GM12878 (cell line): Measurements from ENCODE around the gene RPS6KA2. TPM values are rescaled to one million over a fixed set of nuclear protein-coding genes. Genes with fewer than 3 reads are reported as not detected.

Experiments used
- ATAC-seq: fragments of 200-7000 bp; cut with Tn5 transposase; 3 replicates; pipeline ENCODE4 v1.9.1; 2020; ENCODE audit warnings: mild to moderate bottlenecking, moderate library complexity
- BruUV-seq: library from RNA; stranded (reverse); fragments of 400-500 nt; replicated peaks from 2 replicates; lab custom pipeline; 2021; lab: Mats Ljungman, UMichigan
- CTCF ChIA-PET: fragments of 300-600 bp; sonication (Branson Sonifier 250); formaldehyde crosslinking; extraction: SDS; loops from one replicate; lab custom pipeline; 2021; ENCODE audit warnings: inconsistent platforms; lab: Yijun Ruan, JAX
- POLR2A ChIA-PET: fragments of 350-600 bp; formaldehyde crosslinking; extraction: SDS; loops from one replicate; lab custom pipeline; 2021; ENCODE audit warnings: inconsistent platforms; lab: Charles Lee
- RAD21 ChIA-PET: fragments of 300-600 bp; sonication (Branson Sonifier 250); formaldehyde crosslinking; loops from one replicate; lab custom pipeline; 2023; ENCODE audit warnings: antibody characterized with exemption; ENCODE audit not compliant: unreplicated experiment; lab: Charles Lee
- SMC1A ChIA-PET: fragments of 300-600 bp; sonication (Branson Sonifier 250); formaldehyde crosslinking; loops from one replicate; lab custom pipeline; 2023; ENCODE audit not compliant: unreplicated experiment, uncharacterized antibody; lab: Charles Lee
- DNase-seq: peaks from one replicate; pipeline ENCODE4 v3.0.0-alpha.2; 2011; ENCODE audit warnings: low read depth, low spot score
- FAIRE-seq: peaks from 3 replicates; lab custom pipeline; 2011; peaks lifted over from hg19 to GRCh38; lab: Jason Lieb, UNC
- H2AFZ ChIP-seq: 2 replicates; pipeline ENCODE4 v1.6.0; 2011; ENCODE audit warnings: low read depth, low read length, control low read depth; ENCODE audit not compliant: control insufficient read depth
- H3K27ac ChIP-seq: 2 replicates; pipeline ENCODE4 v1.5.1; 2011; ENCODE audit warnings: control low read depth; ENCODE audit not compliant: control insufficient read depth, insufficient read depth
- H3K27me3 ChIP-seq, 2 experiments: replicated peaks in 1 of 2; 2 replicates each; pipeline versions ENCODE4 v1.6.0 to v1.6.1; 2011; ENCODE audit warnings: low read length in 1 of 2; ENCODE audit not compliant: control insufficient read depth in 2 of 2, insufficient read depth in 2 of 2
- H3K36me3 ChIP-seq, 2 experiments: 2 replicates each; pipeline ENCODE4 v1.5.1; 2011; ENCODE audit warnings: low read length in 1 of 2; ENCODE audit not compliant: control insufficient read depth in 2 of 2, insufficient read depth in 2 of 2
- H3K4me1 ChIP-seq: 2 replicates; pipeline ENCODE4 v1.6.1; 2011; ENCODE audit warnings: mild to moderate bottlenecking, low read length, moderate library complexity, mixed read lengths; ENCODE audit not compliant: control insufficient read depth, insufficient read depth
- H3K4me2 ChIP-seq: 2 replicates; pipeline ENCODE4 v1.6.0; 2011; ENCODE audit warnings: control low read depth; ENCODE audit not compliant: control insufficient read depth, insufficient read depth
- H3K4me3 ChIP-seq: fragments of 200-600 bp; sonication (generic); 2 replicates; pipeline ENCODE4 v1.5.1; 2016
- H3K79me2 ChIP-seq: 2 replicates; pipeline ENCODE4 v1.6.0; 2011; ENCODE audit warnings: low read length; ENCODE audit not compliant: control insufficient read depth, insufficient read depth
- H3K9ac ChIP-seq: 2 replicates; pipeline ENCODE4 v1.8.0; 2011; ENCODE audit warnings: low read length, control low read depth, mixed read lengths; ENCODE audit not compliant: control insufficient read depth, insufficient read depth
- H3K9me3 ChIP-seq: replicated peaks from 3 replicates; pipeline ENCODE4 v1.5.1; 2011; ENCODE audit warnings: mild to moderate bottlenecking, low read length; ENCODE audit not compliant: control insufficient read depth, insufficient read depth
- H4K20me1 ChIP-seq: 2 replicates; pipeline ENCODE4 v1.6.0; 2011; ENCODE audit not compliant: control insufficient read depth, insufficient read depth
- ASH2L ChIP-seq: fragments of 300-600, 200-600 bp; sonication (generic); IDR thresholded peaks from 2 replicates; pipeline ENCODE4 v1.6.1; 2017; ENCODE audit warnings: low read depth, mild to moderate bottlenecking, borderline replicate concordance
- CHD4 ChIP-seq: fragments of 200-600 bp; sonication (generic); IDR thresholded peaks from 2 replicates; pipeline ENCODE4 v1.6.1; 2016; ENCODE audit warnings: mild to moderate bottlenecking
- JUNB ChIP-seq: IDR thresholded peaks from 2 replicates; pipeline ENCODE4 v1.6.1; 2016; ENCODE audit warnings: antibody characterized with exemption, mild to moderate bottlenecking
- NR2C1 ChIP-seq: fragments of 450-650 bp; IDR thresholded peaks from 2 replicates; pipeline ENCODE4 v1.6.1; 2017; ENCODE audit warnings: antibody characterized with exemption, mild to moderate bottlenecking, moderate library complexity
- PBX3 ChIP-seq: IDR thresholded peaks from 2 replicates; pipeline ENCODE4 v1.6.1; 2011; ENCODE audit warnings: mild to moderate bottlenecking, low read depth, low read length, moderate library complexity; ENCODE audit not compliant: insufficient replicate concordance
- SMARCA5 ChIP-seq: fragments of 450-650 bp; IDR thresholded peaks from 2 replicates; pipeline ENCODE4 v1.6.1; 2017; ENCODE audit warnings: mild to moderate bottlenecking
- SRF ChIP-seq, 2 experiments: IDR thresholded peaks; 2 replicates each; pipeline ENCODE4 v1.6.1; 2011; ENCODE audit warnings: low read depth in 2 of 2, low read length in 2 of 2, mild to moderate bottlenecking in 1 of 2, moderate library complexity in 1 of 2
- WGBS: methylation state at CpG from one replicate; pipeline ENCODE4 v1.1.6; 2016; ENCODE audit warnings: low lambda C conversion rate; ENCODE audit not compliant: insufficient replicate concordance, insufficient coverage; ENCODE audit errors: missing lambda C conversion rate; 5-methylcytosine and 5-hydroxymethylcytosine counted together
- in situ Hi-C: fragments of 300-500 bp; cut with MboI; formaldehyde crosslinking; loops from 9 replicates; pipeline ENCODE4 v1.14.3; 2018; ENCODE audit warnings: mixed read lengths
- intact Hi-C: fragments of 100-400 bp; cut with micrococcal nuclease; formaldehyde crosslinking; loops from one replicate; pipeline ENCODE4 v1.14.2; 2022; ENCODE audit not compliant: unreplicated experiment
- polyA plus RNA-seq, 11 experiments: library from polyadenylated mRNA; depleted of rRNA in 4 of 11; unstranded in 6 of 11; stranded (reverse) in 5 of 11; fragments of >200 nt; fragmentation: Nextera tagmentation in 4 of 11; fragmentation: Illumina TruSeq in 1 of 11; extraction: Ambion mirVana in 4 of 11; extraction: Trizol in 1 of 11; gene quantifications; 1 replicate in 1 of 11; 2 replicates in 10 of 11; pipeline versions ENCODE4 v1.2.1 to v1.2.3, GENCODE V29; 2011 to 2016; ENCODE audit warnings: inconsistent platforms in 2 of 11, missing spikeins in 2 of 11, low read depth in 1 of 11
- total RNA-seq, 4 experiments: library from RNA; depleted of rRNA in 3 of 4; stranded (reverse); fragments of >200 nt in 3 of 4; fragmentation: Illumina TruSeq in 1 of 4; extraction: Trizol in 1 of 4; gene quantifications; 2 replicates each; pipeline versions ENCODE4 v1.2.1 to v1.2.3, GENCODE V29; 2013 to 2021
- TF ChIP-seq, protein P1 (sequence below): fragments of 450-650 bp; formaldehyde crosslinking; IDR thresholded peaks from 2 replicates; pipeline ENCODE4 v1.5.0; 2022; ENCODE audit warnings: mild to moderate bottlenecking, missing genetic modification characterization

Gene RPS6KA2
- total and polyA plus RNA-seq, 10 of the 15 experiments (the other 5 are each of a cell fraction or from before 2014, with no cell fraction given) = 0.02 to 1.0 (median 0.22) TPM; not detected in 1

- DNase-seq = no peak
- Histone ChIP-seq H3K4me2 (no peak overlapping the region), H2AFZ (no peak overlapping the region), H3K36me3 (no peaks in the 10 kb centered on the region), H3K27me3 (no peaks in the 10 kb centered on the region; a peak in 1 of 4 replicates), H3K27ac (no peak overlapping the region), H3K4me3 (no peak overlapping the region), H3K79me2 (no peaks in the 10 kb centered on the region), H3K9ac (no peak overlapping the region), H3K4me1 (no peaks in the 10 kb centered on the region), H3K9me3 (no peaks in the 10 kb centered on the region), H4K20me1 (no peaks in the 10 kb centered on the region)
- intact Hi-C loops = no loop called here
- CTCF ChIA-PET = no interaction called here
- POLR2A ChIA-PET = no interaction called here
- in situ Hi-C loops = no loop called here
- BruUV-seq = no TSS peak
- ATAC-seq = no peak
- SMC1A ChIA-PET = no interaction called here
- no peak for FAIRE-seq
- TF ChIP-seq SRF (IDR thresholded peaks at IDR 0.05; ENCODE audit: low read depth in 2 of 2, low read length in 2 of 2) (no peak), ASH2L (no peak), CHD4 (no peak), JUNB (no peak), PBX3 (no peak), SMARCA5 (no peak), NR2C1 (no peak)
- TF ChIP-seq, protein P1, sequence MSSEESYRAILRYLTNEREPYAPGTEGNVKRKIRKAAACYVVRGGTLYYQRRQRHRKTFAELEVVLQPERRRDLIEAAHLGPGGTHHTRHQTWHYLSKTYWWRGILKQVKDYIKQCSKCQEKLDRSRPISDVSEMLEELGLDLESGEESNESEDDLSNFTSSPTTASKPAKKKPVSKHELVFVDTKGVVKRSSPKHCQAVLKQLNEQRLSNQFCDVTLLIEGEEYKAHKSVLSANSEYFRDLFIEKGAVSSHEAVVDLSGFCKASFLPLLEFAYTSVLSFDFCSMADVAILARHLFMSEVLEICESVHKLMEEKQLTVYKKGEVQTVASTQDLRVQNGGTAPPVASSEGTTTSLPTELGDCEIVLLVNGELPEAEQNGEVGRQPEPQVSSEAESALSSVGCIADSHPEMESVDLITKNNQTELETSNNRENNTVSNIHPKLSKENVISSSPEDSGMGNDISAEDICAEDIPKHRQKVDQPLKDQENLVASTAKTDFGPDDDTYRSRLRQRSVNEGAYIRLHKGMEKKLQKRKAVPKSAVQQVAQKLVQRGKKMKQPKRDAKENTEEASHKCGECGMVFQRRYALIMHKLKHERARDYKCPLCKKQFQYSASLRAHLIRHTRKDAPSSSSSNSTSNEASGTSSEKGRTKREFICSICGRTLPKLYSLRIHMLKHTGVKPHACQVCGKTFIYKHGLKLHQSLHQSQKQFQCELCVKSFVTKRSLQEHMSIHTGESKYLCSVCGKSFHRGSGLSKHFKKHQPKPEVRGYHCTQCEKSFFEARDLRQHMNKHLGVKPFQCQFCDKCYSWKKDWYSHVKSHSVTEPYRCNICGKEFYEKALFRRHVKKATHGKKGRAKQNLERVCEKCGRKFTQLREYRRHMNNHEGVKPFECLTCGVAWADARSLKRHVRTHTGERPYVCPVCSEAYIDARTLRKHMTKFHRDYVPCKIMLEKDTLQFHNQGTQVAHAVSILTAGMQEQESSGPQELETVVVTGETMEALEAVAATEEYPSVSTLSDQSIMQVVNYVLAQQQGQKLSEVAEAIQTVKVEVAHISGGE = no peak
- RAD21 ChIA-PET = no interaction called here
- 74% methylated on average over 15 of the region's 15 CpGs for WGBS
These were observed 186.3 kb downstream of the RPS6KA2 start for GRCh38 chr6:166440729-166441128.
